HepG2 (cell line): ENCODE data around the gene GLYR1. TPM values are rescaled to one million over a fixed set of nuclear protein-coding genes. Genes with fewer than 3 reads are reported as not detected.
A peak's percentile ranks its signal among the peaks of the same experiment; 100 is the strongest.

ENCODE experiments used
- ATAC-seq: fragments of 200-7000 bp; cut with Tn5 transposase; 3 replicates; pipeline ENCODE4 v1.9.1; 2020; ENCODE audit warnings: mild to moderate bottlenecking, moderate library complexity
- BruUV-seq: library from RNA; stranded (reverse); fragments of 400-500 nt; replicated peaks from 2 replicates; lab custom pipeline; 2021; lab: Mats Ljungman, UMichigan
- CTCF ChIA-PET: fragments of 300-600 bp; formaldehyde crosslinking; extraction: SDS; loops from one replicate; lab custom pipeline; 2021; ENCODE audit warnings: low total read pairs, inconsistent platforms, low intra/inter-chr PET ratio; lab: Yijun Ruan, JAX
- POLR2A ChIA-PET: fragments of 350-600 bp; sonication (Branson Sonifier 250); formaldehyde crosslinking; loops from one replicate; lab custom pipeline; 2020; ENCODE audit warnings: antibody characterized with exemption, inconsistent platforms; lab: Yijun Ruan, JAX
- DNase-seq: peaks from one replicate; pipeline ENCODE4 v3.0.0-alpha.2; 2015; ENCODE audit warnings: low spot score
- FAIRE-seq: peaks from 3 replicates; lab custom pipeline; 2011; peaks lifted over from hg19 to GRCh38; lab: Jason Lieb, UNC
- H2AFZ ChIP-seq: one replicate; pipeline ENCODE4 v1.6.1; 2011; ENCODE audit warnings: low read length, inconsistent platforms
- H3K27ac ChIP-seq: fragments of 300-600 bp; 3 replicates; pipeline ENCODE4 v1.8.0; 2011; ENCODE audit warnings: mixed run types, mild to moderate bottlenecking, mixed read lengths, low read length, inconsistent platforms; ENCODE audit not compliant: insufficient read depth; ENCODE audit errors: extremely low read length
- H3K27me3 ChIP-seq, 2 experiments: fragments of 200-600 bp in 1 of 2; 2 replicates in 1 of 2; 3 replicates in 1 of 2; pipeline versions ENCODE4 v1.6.0 to v1.8.0; 2011; ENCODE audit warnings: low read length in 2 of 2, mild to moderate bottlenecking in 2 of 2, moderate library complexity in 2 of 2, inconsistent platforms in 1 of 2; ENCODE audit not compliant: insufficient read depth in 2 of 2, control insufficient read depth in 1 of 2
- H3K36me3 ChIP-seq, 2 experiments: fragments of 200-600 bp in 1 of 2; replicated peaks in 1 of 2; 2 replicates in 1 of 2; 3 replicates in 1 of 2; pipeline versions ENCODE4 v1.5.1 to v1.8.0; 2011; ENCODE audit warnings: low read length in 2 of 2, inconsistent platforms in 1 of 2; ENCODE audit not compliant: insufficient read depth in 2 of 2, control insufficient read depth in 1 of 2
- H3K4me1 ChIP-seq: 2 replicates; pipeline ENCODE4 v1.5.1; 2012; ENCODE audit warnings: low read length, inconsistent platforms; ENCODE audit not compliant: insufficient read depth
- H3K4me2 ChIP-seq: 2 replicates; pipeline ENCODE4 v1.6.0; 2011; ENCODE audit warnings: low read depth, low read length, inconsistent platforms
- H3K4me3 ChIP-seq, 3 experiments: fragments of 200-600 bp in 1 of 3; sonication (generic), shearing (Covaris generic) in 1 of 3; replicated peaks in 1 of 3; 2 replicates each; pipeline ENCODE4 v1.5.1; 2011 to 2016; ENCODE audit warnings: low read length in 3 of 3, inconsistent platforms in 2 of 3, low read depth in 2 of 3, mild to moderate bottlenecking in 2 of 3, control low read depth in 1 of 3, mixed read lengths in 1 of 3; ENCODE audit not compliant: insufficient read depth in 1 of 3
- H3K79me2 ChIP-seq: one replicate; pipeline ENCODE4 v1.6.1; 2011; ENCODE audit warnings: low read length, inconsistent platforms; ENCODE audit not compliant: insufficient read depth
- H3K9ac ChIP-seq: 2 replicates; pipeline ENCODE4 v1.6.0; 2011; ENCODE audit warnings: mild to moderate bottlenecking, low read depth, low read length, inconsistent platforms; ENCODE audit not compliant: insufficient read depth
- H3K9me3 ChIP-seq: 2 replicates; pipeline ENCODE4 v1.5.1; 2012; ENCODE audit warnings: mild to moderate bottlenecking, low read length
- H4K20me1 ChIP-seq: 2 replicates; pipeline ENCODE4 v1.6.0; 2011; ENCODE audit warnings: inconsistent platforms, mild to moderate bottlenecking, low read length, moderate library complexity; ENCODE audit not compliant: insufficient read depth
- FOSL1 ChIP-seq: sonication (generic); formaldehyde crosslinking; IDR thresholded peaks from 2 replicates; pipeline ENCODE4 v1.9.0; 2021; ENCODE audit warnings: missing genetic modification reagents, borderline replicate concordance
- POLR2AphosphoS2 ChIP-seq: IDR thresholded peaks from 2 replicates; pipeline ENCODE4 v1.6.1; 2011; ENCODE audit warnings: low read depth, low read length, improper control_type of control experiment
- REL ChIP-seq: sonication (generic); formaldehyde crosslinking; conservative IDR thresholded peaks from 2 replicates; pipeline ENCODE4 v1.8.0; 2022; ENCODE audit warnings: mild to moderate bottlenecking, missing genetic modification reagents, moderate library complexity
- TMF1 ChIP-seq: sonication (generic); formaldehyde crosslinking; IDR thresholded peaks from 2 replicates; pipeline ENCODE4 v1.8.1; 2022; ENCODE audit warnings: low read depth, missing genetic modification reagents
- XRCC5 ChIP-seq: fragments of 200-400 bp; formaldehyde crosslinking; optimal IDR thresholded peaks from 2 replicates; pipeline ENCODE3; 2017; ENCODE audit warnings: mild to moderate bottlenecking, low read length
- ZNF12 ChIP-seq: sonication (generic); formaldehyde crosslinking; IDR thresholded peaks from 2 replicates; pipeline ENCODE4 v1.5.0; 2020; ENCODE audit warnings: missing genetic modification reagents
- ZNF510 ChIP-seq: sonication (generic); formaldehyde crosslinking; IDR thresholded peaks from 2 replicates; pipeline ENCODE4 v1.4.0; 2020; ENCODE audit warnings: low read depth, mild to moderate bottlenecking, missing genetic modification reagents
- ZNF652 ChIP-seq: IDR thresholded peaks from 2 replicates; pipeline ENCODE4 v1.6.1; 2016; ENCODE audit warnings: low read depth, borderline replicate concordance
- ZNF782 ChIP-seq: sonication (generic); formaldehyde crosslinking; IDR thresholded peaks from 2 replicates; pipeline ENCODE4 v1.4.0; 2020; ENCODE audit warnings: missing genetic modification reagents, mild to moderate bottlenecking, borderline replicate concordance
- WGBS: methylation state at CpG from one replicate; pipeline ENCODE4 v1.1.6; 2017; ENCODE audit warnings: low lambda C conversion rate; 5-methylcytosine and 5-hydroxymethylcytosine counted together
- in situ Hi-C: cut with HindIII; loops from 2 replicates; pipeline ENCODE4 v1.10.0; 2017; ENCODE audit warnings: low pct_unique_long_range_greater_than_20kb; ENCODE audit not compliant: extremely low pct_ligation_motif_present
- intact Hi-C: fragments of 100-400 bp; cut with micrococcal nuclease; formaldehyde crosslinking; loops from one replicate; pipeline ENCODE4 v1.10.0; 2022; ENCODE audit not compliant: unreplicated experiment
- polyA plus RNA-seq, 8 experiments: library from polyadenylated mRNA; depleted of rRNA in 3 of 8; stranded (reverse) in 7 of 8; unstranded in 1 of 8; fragments of >200 nt; fragmentation: Illumina TruSeq in 4 of 8; extraction: Trizol in 4 of 8; gene quantifications; 2 replicates each; pipeline versions ENCODE4 v1.2.1 to v1.2.3, GENCODE V29; 2011 to 2016; ENCODE audit warnings: low read depth in 4 of 8, missing spikeins in 1 of 8, mixed read lengths in 1 of 8; ENCODE audit not compliant: insufficient read depth in 1 of 8
- total RNA-seq, 5 experiments: library from RNA; depleted of rRNA; stranded (reverse); fragments of >200 nt; fragmentation: Illumina TruSeq; extraction: Trizol; gene quantifications; 2 replicates each; pipeline ENCODE4 v1.2.3, GENCODE V29; 2016; ENCODE audit warnings: low read depth in 1 of 5
- TF ChIP-seq, protein P1 (sequence below), 2 experiments: sonication (generic) in 1 of 2; formaldehyde crosslinking in 1 of 2; IDR thresholded peaks; 2 replicates each; pipeline versions ENCODE4 v1.4.0 to v1.6.1; 2016 to 2020; ENCODE audit warnings: borderline replicate concordance in 1 of 2, low read depth in 1 of 2, mild to moderate bottlenecking in 1 of 2, missing genetic modification reagents in 1 of 2
- TF ChIP-seq, protein P2 (sequence below): sonication (generic); formaldehyde crosslinking; IDR thresholded peaks from 2 replicates; pipeline ENCODE4 v1.5.0; 2020; ENCODE audit warnings: missing genetic modification reagents, mild to moderate bottlenecking, borderline replicate concordance

Gene GLYR1
- total and polyA plus RNA-seq, 2 of the 13 experiments (the other 11 are each of a cell fraction or from before 2014, with no cell fraction given): 28.3 to 48.7 TPM

DNA sequence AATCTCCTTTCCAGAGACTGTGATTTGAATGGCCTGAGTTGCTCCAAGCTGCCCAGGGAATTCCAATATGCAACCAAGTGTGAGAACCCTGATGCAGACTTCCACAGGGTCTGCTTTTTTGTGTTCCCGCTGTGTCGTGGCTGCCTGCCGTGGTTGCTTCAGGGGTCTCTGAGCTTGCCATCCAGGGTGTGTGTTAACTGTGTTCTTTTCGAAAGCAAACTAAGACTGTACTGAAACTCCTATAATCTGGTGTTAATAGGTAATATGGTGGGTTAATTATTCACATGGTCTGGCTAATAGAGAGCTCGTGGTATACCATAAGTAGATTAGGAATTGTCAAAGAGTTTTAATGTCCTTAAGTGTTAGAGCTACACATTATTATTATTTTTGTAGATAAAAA, 20.9 kb upstream of the GLYR1 start:
- intact Hi-C loops: no loop called here
- Histone ChIP-seq H3K36me3 (peaks cover 28 to 67% of the 10 kb centered on the region in 2 experiments), H3K9ac (no peak overlapping the region), H4K20me1 (no peaks in the 10 kb centered on the region; the same call in 1 of the 2 replicates)
- POLR2A ChIA-PET: no interaction called here
- no peak for DNase-seq
- FAIRE-seq: no peak
- WGBS: 83% methylated on average over 5 of the region's 5 CpGs
- TF ChIP-seq XRCC5: no peak
- TF ChIP-seq, protein P1, sequence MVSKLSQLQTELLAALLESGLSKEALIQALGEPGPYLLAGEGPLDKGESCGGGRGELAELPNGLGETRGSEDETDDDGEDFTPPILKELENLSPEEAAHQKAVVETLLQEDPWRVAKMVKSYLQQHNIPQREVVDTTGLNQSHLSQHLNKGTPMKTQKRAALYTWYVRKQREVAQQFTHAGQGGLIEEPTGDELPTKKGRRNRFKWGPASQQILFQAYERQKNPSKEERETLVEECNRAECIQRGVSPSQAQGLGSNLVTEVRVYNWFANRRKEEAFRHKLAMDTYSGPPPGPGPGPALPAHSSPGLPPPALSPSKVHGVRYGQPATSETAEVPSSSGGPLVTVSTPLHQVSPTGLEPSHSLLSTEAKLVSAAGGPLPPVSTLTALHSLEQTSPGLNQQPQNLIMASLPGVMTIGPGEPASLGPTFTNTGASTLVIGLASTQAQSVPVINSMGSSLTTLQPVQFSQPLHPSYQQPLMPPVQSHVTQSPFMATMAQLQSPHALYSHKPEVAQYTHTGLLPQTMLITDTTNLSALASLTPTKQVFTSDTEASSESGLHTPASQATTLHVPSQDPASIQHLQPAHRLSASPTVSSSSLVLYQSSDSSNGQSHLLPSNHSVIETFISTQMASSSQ (IDR thresholded peaks at IDR 0.05; ENCODE audit: low read depth): peak; percentile 12; the same call in 1 of the 2 replicates
- TF ChIP-seq, protein P1 (CRISPR knock-in tag; IDR thresholded peaks at IDR 0.05; ENCODE audit: borderline replicate concordance): no peak
- TF ChIP-seq, all 625 proteins: peak for 1
- Histone ChIP-seq H3K4me1 (peaks cover 20% of the 10 kb centered on the region), H3K27me3 (no peaks in the 10 kb centered on the region), H3K27ac (no peak overlapping the region), H3K9me3 (no peaks in the 10 kb centered on the region), H3K79me2 (peaks cover 47% of the 10 kb centered on the region), H2AFZ (no peak overlapping the region), H3K4me3 (no peak overlapping the region), H3K4me2 (no peak overlapping the region)
- CTCF ChIA-PET: no interaction called here
- BruUV-seq: no TSS peak
- in situ Hi-C loops: no loop called here
- peak; percentile 61; the same call in 2 of the 3 replicates for ATAC-seq

DNA sequence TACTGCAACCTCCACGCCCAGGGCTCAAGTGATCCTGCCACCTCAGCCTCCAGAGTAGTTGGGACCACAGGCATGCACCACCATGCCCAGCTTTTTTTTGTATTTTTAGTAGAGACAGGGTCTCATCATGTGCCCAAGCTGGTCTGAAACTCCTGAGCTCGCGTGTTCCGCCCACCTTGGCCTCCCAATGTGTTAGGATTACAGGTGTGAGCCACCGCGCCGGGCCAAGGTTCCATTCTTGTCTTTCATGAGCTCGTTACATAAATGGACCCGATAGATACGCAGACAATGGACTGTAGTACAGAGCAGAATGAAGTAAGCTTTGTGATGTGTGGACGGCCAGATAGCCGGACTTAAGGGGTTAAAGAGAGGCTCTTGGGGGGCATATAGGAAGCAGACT, 19.5 kb upstream of the GLYR1 start:
- FAIRE-seq: no peak
- ATAC-seq: no peak
- no peak overlapping the region for H3K9ac ChIP-seq
- no peak for DNase-seq
- H3K36me3 ChIP-seq: peaks cover 22 to 70% of the 10 kb centered on the region in 2 experiments
- intact Hi-C loops (no loop called here), in situ Hi-C loops (no loop called here)
- BruUV-seq: no TSS peak
- POLR2A ChIA-PET: no interaction called here
- no peaks in the 10 kb centered on the region for H3K27me3 ChIP-seq
- H3K4me1 ChIP-seq: peaks cover 28% of the 10 kb centered on the region
- H4K20me1 ChIP-seq: no peaks in the 10 kb centered on the region; the same call in 1 of the 2 replicates
- 98% methylated on average over 12 of the region's 12 CpGs for WGBS
- H3K4me2 ChIP-seq: no peak overlapping the region
- no peak overlapping the region for H3K27ac ChIP-seq
- peaks cover 56% of the 10 kb centered on the region for H3K79me2 ChIP-seq
- H3K4me3 ChIP-seq: no peak overlapping the region
- TF ChIP-seq ZNF782 (CRISPR knock-in tag) (no peak), ZNF12 (no peak), TMF1 (CRISPR knock-in tag) (no peak), REL (CRISPR knock-in tag) (no peak), ZNF652 (CRISPR knock-in tag) (no peak), FOSL1 (CRISPR knock-in tag) (no peak), POLR2AphosphoS2 (no peak), ZNF510 (CRISPR knock-in tag) (no peak)
- TF ChIP-seq, protein P2, sequence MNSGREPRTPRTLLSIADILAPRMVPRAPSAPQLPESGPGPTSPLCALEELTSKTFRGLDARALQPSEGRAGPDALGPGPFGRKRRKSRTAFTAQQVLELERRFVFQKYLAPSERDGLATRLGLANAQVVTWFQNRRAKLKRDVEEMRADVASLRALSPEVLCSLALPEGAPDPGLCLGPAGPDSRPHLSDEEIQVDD: no peak
- CTCF ChIA-PET: no interaction called here
- no peak overlapping the region for H2AFZ ChIP-seq
- H3K9me3 ChIP-seq: no peaks in the 10 kb centered on the region
